Right lobe of liver (tissue), 6 donors: ENCODE measurements around the gene EFNA5. TPM values are rescaled to one million over a fixed set of nuclear protein-coding genes. Genes with fewer than 3 reads are reported as not detected.

Source experiments
- ATAC-seq, 4 donors: fragments of 200-7000 bp; cut with Tn5 transposase; one replicate each; pipeline ENCODE4 v1.9.1; 2020; ENCODE audit warnings: mild to moderate bottlenecking in 4 of 4, moderate library complexity in 4 of 4
- DNase-seq, 3 donors: peaks; one replicate each; pipeline ENCODE4 v3.0.0-alpha.2; 2020
- H3K27ac ChIP-seq, 3 donors: fragments of 200-600 bp; one replicate each; pipeline ENCODE4 v1.8.0; 2022
- H3K27me3 ChIP-seq, 2 donors: fragments of 200-600 bp; one replicate each; pipeline ENCODE4 v1.8.0; 2022
- H3K36me3 ChIP-seq, 4 donors: fragments of 200-600 bp; sonication (generic) in 1 of 4; one replicate each; pipeline versions ENCODE4 v1.5.1 to v1.8.0; 2017 to 2022; ENCODE audit warnings: control low read depth in 1 of 4
- H3K4me1 ChIP-seq, 4 donors: fragments of 200-600 bp; sonication (generic) in 1 of 4; one replicate each; pipeline versions ENCODE4 v1.5.1 to v1.8.0; 2017 to 2022; ENCODE audit warnings: control low read depth in 1 of 4
- H3K4me3 ChIP-seq, 3 donors: fragments of 200-600 bp; one replicate each; pipeline ENCODE4 v1.8.0; 2022
- H3K9me3 ChIP-seq, 4 donors: fragments of 200-600 bp; sonication (generic) in 1 of 4; one replicate each; pipeline versions ENCODE4 v1.5.1 to v1.8.0; 2017 to 2022; ENCODE audit warnings: control low read depth in 1 of 4
- CTCF ChIP-seq, 4 donors: fragments of 200-600 bp in 3 of 4; fragments of 450-650 bp in 1 of 4; IDR thresholded peaks; one replicate each; pipeline versions ENCODE4 v1.5.1 to v1.8.0; 2016 to 2022; ENCODE audit warnings: antibody characterized with exemption in 4 of 4, mild to moderate bottlenecking in 2 of 4
- POLR2A ChIP-seq: fragments of 450-650 bp; IDR thresholded peaks from one replicate; pipeline ENCODE4 v1.6.1; 2017; ENCODE audit warnings: antibody characterized with exemption, mild to moderate bottlenecking
- WGBS: methylation state at CpG from one replicate; pipeline ENCODE4 v1.1.6; 2018; ENCODE audit warnings: low coverage, low lambda C conversion rate; ENCODE audit not compliant: insufficient coverage; ENCODE audit errors: missing lambda C conversion rate; 5-methylcytosine and 5-hydroxymethylcytosine counted together
- intact Hi-C, 2 donors: fragments of 100-400 bp; cut with DNase I; formaldehyde crosslinking; loops; one replicate each; pipeline versions ENCODE4 v1.11.2 to v1.14.1; 2022
- total RNA-seq, 6 experiments: library from RNA; depleted of rRNA in 2 of 6; stranded (reverse); fragments of >200 nt in 2 of 6; fragmentation: NEBNext Ultra II Directional in 3 of 6; extraction: Animal tissue kit (Norgen Biotek cat#: 25700) in 3 of 6; gene quantifications; one replicate each; pipeline versions ENCODE4 v1.1.0 to v1.2.4, GENCODE V29; 2016 to 2023
- donor health status: DM: no; HTN: yes; CAD: no.
- donor health status: DM: no; HTN: no; CAD: no.
- donor health status: DM: no; HTN: no; CAD: no.
- donor health status: DM: no; HTN: yes; CAD: no.
- donor health status: DM: no; HTN: yes; CAD: no.

Gene EFNA5
- total RNA-seq, 6 experiments from 2014 or later = 0.18 to 11.7 (median 1.4) TPM

- Histone ChIP-seq H3K9me3 (no peaks in the 10 kb centered on the region), H3K4me1 (no peaks in the 10 kb centered on the region), H3K27ac (no peak overlapping the region), H3K4me3 (no peak overlapping the region), H3K36me3 (no peaks in the 10 kb centered on the region), H3K27me3 (no peaks in the 10 kb centered on the region)
- WGBS = 69% methylated on average over 3 of the region's 3 CpGs
- ATAC-seq = no peak
- no peak for TF ChIP-seq POLR2A
- TF ChIP-seq CTCF (IDR thresholded peaks at IDR 0.05) = no peak
- no peak for DNase-seq
- intact Hi-C loops = no loop called here
Observed at GRCh38 chr5:107597803-107598202, 72.9 kb downstream of the EFNA5 start.

GRCh38 chr5:107597247-107597646, 73.5 kb downstream of the EFNA5 start:
- H3K4me3 ChIP-seq = no peak overlapping the region
- H3K36me3 ChIP-seq = no peaks in the 10 kb centered on the region
- 76% methylated on average over 3 of the region's 3 CpGs for WGBS
- TF ChIP-seq POLR2A = no peak
- no peak for TF ChIP-seq CTCF (IDR thresholded peaks at IDR 0.05)
- no peak for ATAC-seq
- intact Hi-C loops = no loop called here
- H3K27me3 ChIP-seq = no peaks in the 10 kb centered on the region
- no peak for DNase-seq
- no peak overlapping the region for H3K27ac ChIP-seq
- no peaks in the 10 kb centered on the region for H3K9me3 ChIP-seq
- no peaks in the 10 kb centered on the region for H3K4me1 ChIP-seq

GRCh38 chr5:107594253-107595045, 76.3 kb downstream of the EFNA5 start:
- Histone ChIP-seq H3K9me3 (no peaks in the 10 kb centered on the region), H3K36me3 (no peaks in the 10 kb centered on the region), H3K27me3 (no peaks in the 10 kb centered on the region), H3K27ac (no peak overlapping the region), H3K4me1 (no peaks in the 10 kb centered on the region), H3K4me3 (no peak overlapping the region)
- intact Hi-C loops = no loop called here
- ATAC-seq = no peak
- DNase-seq = no peak
- no peak for TF ChIP-seq CTCF (IDR thresholded peaks at IDR 0.05)
- no peak for TF ChIP-seq POLR2A
- 81% methylated on average over 4 of the region's 4 CpGs for WGBS

- no peaks in the 10 kb centered on the region for H3K36me3 ChIP-seq
- H3K9me3 ChIP-seq = no peaks in the 10 kb centered on the region
- H3K27me3 ChIP-seq = no peaks in the 10 kb centered on the region
- no peak overlapping the region for H3K27ac ChIP-seq
- intact Hi-C loops = no loop called here
- no peaks in the 10 kb centered on the region for H3K4me1 ChIP-seq
- no peak for TF ChIP-seq CTCF (IDR thresholded peaks at IDR 0.05)
- no peak for TF ChIP-seq POLR2A
- WGBS = 36% methylated on average over 3 of the region's 3 CpGs
- DNase-seq (no peak), ATAC-seq (no peak)
- H3K4me3 ChIP-seq = no peak overlapping the region
Observed at GRCh38 chr5:107593009-107593408, 77.7 kb downstream of the EFNA5 start.
